Breast epithelium (tissue), 3 donors: Measurements from ENCODE around the gene CDC42SE2.
"Not testable (repeated sequence)": the region's sequence is repeated elsewhere in the genome, so short reads cannot be mapped to it uniquely, and the experiment has no call there.

Source experiments
- CTCF ChIP-seq, 3 donors: fragments of 450-650 bp; IDR thresholded peaks; one replicate each; pipeline ENCODE4 v1.5.1; 2016 to 2017; ENCODE audit warnings: antibody characterized with exemption in 3 of 3, mild to moderate bottlenecking in 3 of 3, moderate library complexity in 3 of 3
- POLR2A ChIP-seq: fragments of 450-650 bp; IDR thresholded peaks from one replicate; pipeline ENCODE4 v1.6.1; 2016; ENCODE audit warnings: antibody characterized with exemption, mild to moderate bottlenecking, moderate library complexity
- POLR2AphosphoS5 ChIP-seq, 3 donors: sonication (generic); formaldehyde crosslinking; IDR thresholded peaks; one replicate each; pipeline ENCODE4 v1.6.1; 2017; ENCODE audit warnings: antibody characterized with exemption in 3 of 3

DNA sequence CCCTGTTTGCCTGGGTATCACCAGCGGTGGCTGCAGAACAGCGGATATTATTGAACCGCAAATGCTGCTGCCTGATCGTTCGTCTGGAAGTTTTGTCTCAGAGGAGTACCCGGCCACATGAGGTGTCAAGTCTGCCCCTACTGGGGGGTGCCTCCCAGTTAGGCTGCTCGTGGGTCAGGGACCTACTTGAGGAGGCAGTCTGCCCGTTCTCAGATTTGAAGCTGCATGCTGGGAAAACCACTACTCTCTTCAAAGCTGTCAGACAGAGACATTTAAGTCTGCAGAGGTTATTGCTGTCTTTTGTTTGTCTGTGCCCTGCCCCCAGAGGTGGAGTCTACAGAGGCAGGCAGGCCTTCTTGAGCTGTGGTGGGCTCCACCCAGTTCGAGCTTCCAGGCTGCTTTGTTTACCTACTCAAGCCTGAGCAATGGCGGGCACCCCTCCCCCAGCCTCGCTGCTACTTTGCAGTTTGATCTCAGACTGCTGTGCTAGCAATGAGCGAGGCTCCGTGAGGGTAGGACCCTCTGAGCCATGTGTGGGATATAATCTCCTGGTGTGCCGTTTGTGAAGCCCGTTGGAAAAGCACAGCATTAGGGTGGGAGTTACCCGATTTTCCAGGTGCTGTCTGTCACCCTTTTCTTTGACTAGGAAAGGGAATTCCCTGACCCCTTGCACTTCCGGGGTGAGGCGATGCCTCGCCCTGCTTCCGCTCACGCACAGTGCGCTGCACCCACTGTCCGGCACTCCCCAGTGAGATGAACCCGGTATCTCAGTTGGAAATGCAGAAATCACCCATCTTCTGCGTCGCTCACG lies 73.6 kb downstream of the CDC42SE2 start:
- not testable (repeated sequence) for TF ChIP-seq POLR2AphosphoS5 (IDR thresholded peaks at IDR 0.05); CTCF (IDR thresholded peaks at IDR 0.05); POLR2A
